ENCODE results near the gene SEC24D.

SEC24D gene

GRCh38 chr4:118755438-118756226 is 80.3 kb downstream of the SEC24D start:
- no peak for FAIRE-seq
- no peak for DNase-seq (ENCODE audit: insufficient read length, low spot score)

- FAIRE-seq (no peak), DNase-seq (ENCODE audit: insufficient read length, low spot score) (no peak)
These were observed 81.0 kb downstream of the SEC24D start for GRCh38 chr4:118754890-118755289.

- DNase-seq (ENCODE audit: insufficient read length, low spot score) (no peak), FAIRE-seq (no peak)
These were observed 82.2 kb downstream of the SEC24D start for GRCh38 chr4:118753685-118754084.

GRCh38 chr4:118753096-118753495 is 82.8 kb downstream of the SEC24D start:
- DNase-seq (ENCODE audit: insufficient read length, low spot score) = no peak
- FAIRE-seq = no peak

GRCh38 chr4:118752551-118752950 is 83.4 kb downstream of the SEC24D start:
- DNase-seq (ENCODE audit: insufficient read length, low spot score) (no peak), FAIRE-seq (no peak)

GRCh38 chr4:118751629-118752323 is 84.2 kb downstream of the SEC24D start:
- no peak for DNase-seq (ENCODE audit: insufficient read length, low spot score)
- no peak for FAIRE-seq

- DNase-seq (ENCODE audit: insufficient read length, low spot score) = no peak
- no peak for FAIRE-seq
These were observed 86.5 kb downstream of the SEC24D start for GRCh38 chr4:118749347-118749988.

GRCh38 chr4:118746251-118746919 is 89.5 kb downstream of the SEC24D start:
- no peak for DNase-seq (ENCODE audit: insufficient read length, low spot score)

GRCh38 chr4:118745357-118745756 is 90.6 kb downstream of the SEC24D start:
- DNase-seq (ENCODE audit: insufficient read length, low spot score) (no peak), FAIRE-seq (no peak)

More at GRCh38 chr4:118746251-118746919, 89.5 kb downstream of the SEC24D start:
- FAIRE-seq = no peak

GRCh38 chr4:118743867-118744266 is 92.1 kb downstream of the SEC24D start:
- FAIRE-seq = no peak
- DNase-seq (ENCODE audit: insufficient read length, low spot score) = no peak

GRCh38 chr4:118742050-118742449 is 93.9 kb downstream of the SEC24D start:
- DNase-seq (ENCODE audit: insufficient read length, low spot score) = no peak
- FAIRE-seq = no peak

GRCh38 chr4:118741301-118741855 is 94.5 kb downstream of the SEC24D start:
- FAIRE-seq = no peak
- no peak for DNase-seq (ENCODE audit: insufficient read length, low spot score)

GRCh38 chr4:118740869-118741268 is 95.1 kb downstream of the SEC24D start:
- FAIRE-seq = no peak
- DNase-seq (ENCODE audit: insufficient read length, low spot score) = no peak

- FAIRE-seq (no peak), DNase-seq (ENCODE audit: insufficient read length, low spot score) (no peak)
These were observed 96.8 kb downstream of the SEC24D start for GRCh38 chr4:118739022-118739713.

GRCh38 chr4:118738090-118738489 is 97.8 kb downstream of the SEC24D start:
- no peak for DNase-seq (ENCODE audit: insufficient read length, low spot score)
- FAIRE-seq = no peak

- no peak for DNase-seq (ENCODE audit: insufficient read length, low spot score)
- FAIRE-seq = no peak
These were observed 99.0 kb downstream of the SEC24D start for GRCh38 chr4:118736900-118737299.

GRCh38 chr4:118734491-118735205 is 101.3 kb downstream of the SEC24D start:
- no peak for FAIRE-seq
- DNase-seq (ENCODE audit: insufficient read length, low spot score) = no peak

GRCh38 chr4:118732591-118733330 is 103.2 kb downstream of the SEC24D start:
- no peak for DNase-seq (ENCODE audit: insufficient read length, low spot score)
- FAIRE-seq = no peak

- FAIRE-seq = no peak
- DNase-seq (ENCODE audit: insufficient read length, low spot score) = no peak
These were observed 105.2 kb downstream of the SEC24D start for GRCh38 chr4:118730683-118731082.
